NCI-H345 treated with DMSO at 0.1 percent for 48 hours (cell line): ENCODE data around the gene CABP1.
"Not testable (repeated sequence)": the region's sequence is repeated elsewhere in the genome, so short reads cannot be mapped to it uniquely, and the experiment has no call there.

Experiments used
- DNase-seq: peaks from one replicate; lab custom pipeline; 2025; ENCODE audit not compliant: unreplicated experiment; lab: John Stamatoyannopoulos, UW

Gene CABP1

GRCh38 chr12:120666571-120667390 lies 26.4 kb downstream of the CABP1 start:
- DNase-seq, result no peak

GRCh38 chr12:120668091-120668867 lies 27.9 kb downstream of the CABP1 start:
- no peak for DNase-seq

GRCh38 chr12:120668868-120669840 lies 28.7 kb downstream of the CABP1 start:
- DNase-seq, result no peak

GRCh38 chr12:120670237-120670636 lies 29.8 kb downstream of the CABP1 start:
- DNase-seq, result not testable (repeated sequence)

- no peak for DNase-seq
These were observed 30.2 kb downstream of the CABP1 start for GRCh38 chr12:120670667-120671066.

GRCh38 chr12:120674097-120674636 lies 33.7 kb downstream of the CABP1 start:
- no peak for DNase-seq

GRCh38 chr12:120677765-120678473 lies 37.5 kb downstream of the CABP1 start:
- DNase-seq, result no peak

- DNase-seq, result no peak
These were observed 38.1 kb downstream of the CABP1 start for GRCh38 chr12:120678572-120678971.

- no peak for DNase-seq
These were observed 39.8 kb downstream of the CABP1 start for GRCh38 chr12:120680165-120680738.

GRCh38 chr12:120684523-120684932 lies 44.1 kb downstream of the CABP1 start:
- no peak for DNase-seq

- DNase-seq, result no peak
These were observed 45.1 kb downstream of the CABP1 start for GRCh38 chr12:120685522-120685921.

- peak; percentile 94 for DNase-seq
These were observed 45.8 kb downstream of the CABP1 start for GRCh38 chr12:120686151-120686689.

- peak; percentile 95 for DNase-seq
These were observed 46.5 kb downstream of the CABP1 start, which contains the start of gene MLEC for GRCh38 chr12:120686690-120687577. Gene MLEC, plus strand, starts transcription at chr12:120687149. Its CDS starts 148 bp downstream, at chr12:120687297.

- no peak for DNase-seq
These were observed 47.3 kb downstream of the CABP1 start for GRCh38 chr12:120687578-120688289.

GRCh38 chr12:120688527-120689071 lies 48.2 kb downstream of the CABP1 start:
- DNase-seq, result no peak

- DNase-seq, result no peak
These were observed 49.1 kb downstream of the CABP1 start for GRCh38 chr12:120689397-120690082.

- DNase-seq, result no peak
These were observed 49.6 kb downstream of the CABP1 start for GRCh38 chr12:120690083-120690450.
